ENCODE data around the gene HK1.

HK1 gene

GRCh38 chr10:69353977-69354635, 75.8 kb downstream of the HK1 start:
- Histone ChIP-seq H3K9me3 (replicated peaks; ENCODE audit: low read length) (no peaks in the 10 kb centered on the region), H3K4me3 (ENCODE audit: low read length) (no peak overlapping the region), H3K9ac (ENCODE audit: low read depth, low read length) (no peak overlapping the region), H3K4me2 (ENCODE audit: low read length) (no peak overlapping the region), H3K36me3 (ENCODE audit: insufficient read depth, low read length) (peaks cover 3% of the 10 kb centered on the region), H3K27me3 (ENCODE audit: control insufficient read depth, insufficient read depth, low read length) (no peaks in the 10 kb centered on the region), H3K4me1 (ENCODE audit: control insufficient read depth, insufficient read depth, low read length) (peaks cover 54% of the 10 kb centered on the region)

- Histone ChIP-seq H3K27me3 (ENCODE audit: control insufficient read depth, insufficient read depth, low read length) (no peaks in the 10 kb centered on the region), H3K9me3 (replicated peaks; ENCODE audit: low read length) (no peaks in the 10 kb centered on the region), H3K9ac (ENCODE audit: low read depth, low read length) (no peak overlapping the region), H3K36me3 (ENCODE audit: insufficient read depth, low read length) (peaks cover 7% of the 10 kb centered on the region), H3K4me2 (ENCODE audit: low read length) (no peak overlapping the region), H3K4me3 (ENCODE audit: low read length) (no peak overlapping the region), H3K4me1 (ENCODE audit: control insufficient read depth, insufficient read depth, low read length) (peaks cover 62% of the 10 kb centered on the region)
These were observed 77.9 kb downstream of the HK1 start for GRCh38 chr10:69356187-69356586.

GRCh38 chr10:69358148-69358795, 80.0 kb downstream of the HK1 start:
- Histone ChIP-seq H3K9ac (ENCODE audit: low read depth, low read length) (no peak overlapping the region), H3K4me3 (ENCODE audit: low read length) (no peak overlapping the region), H3K36me3 (ENCODE audit: insufficient read depth, low read length) (peaks cover 14% of the 10 kb centered on the region), H3K9me3 (replicated peaks; ENCODE audit: low read length) (no peaks in the 10 kb centered on the region), H3K4me2 (ENCODE audit: low read length) (no peak overlapping the region), H3K27me3 (ENCODE audit: control insufficient read depth, insufficient read depth, low read length) (no peaks in the 10 kb centered on the region), H3K4me1 (ENCODE audit: control insufficient read depth, insufficient read depth, low read length) (peaks cover 65% of the 10 kb centered on the region)

GRCh38 chr10:69359148-69359547, 80.9 kb downstream of the HK1 start:
- H3K4me1 ChIP-seq (ENCODE audit: control insufficient read depth, insufficient read depth, low read length), result peaks cover 65% of the 10 kb centered on the region
- H3K9ac ChIP-seq (ENCODE audit: low read depth, low read length), result peak overlapping the region; percentile 2
- H3K4me3 ChIP-seq (ENCODE audit: low read length), result no peak overlapping the region
- H3K27me3 ChIP-seq (ENCODE audit: control insufficient read depth, insufficient read depth, low read length), result no peaks in the 10 kb centered on the region
- no peak overlapping the region for H3K4me2 ChIP-seq (ENCODE audit: low read length)
- peaks cover 14% of the 10 kb centered on the region for H3K36me3 ChIP-seq (ENCODE audit: insufficient read depth, low read length)
- no peaks in the 10 kb centered on the region for H3K9me3 ChIP-seq (replicated peaks; ENCODE audit: low read length)

GRCh38 chr10:69359594-69359993, 81.3 kb downstream of the HK1 start:
- Histone ChIP-seq H3K36me3 (ENCODE audit: insufficient read depth, low read length) (peaks cover 15% of the 10 kb centered on the region), H3K4me3 (ENCODE audit: low read length) (no peak overlapping the region), H3K9ac (ENCODE audit: low read depth, low read length) (peak overlapping the region; percentile 2), H3K9me3 (replicated peaks; ENCODE audit: low read length) (no peaks in the 10 kb centered on the region), H3K4me1 (ENCODE audit: control insufficient read depth, insufficient read depth, low read length) (peaks cover 69% of the 10 kb centered on the region), H3K27me3 (ENCODE audit: control insufficient read depth, insufficient read depth, low read length) (no peaks in the 10 kb centered on the region), H3K4me2 (ENCODE audit: low read length) (no peak overlapping the region)

- Histone ChIP-seq H3K36me3 (ENCODE audit: insufficient read depth, low read length) (peaks cover 24% of the 10 kb centered on the region), H3K4me1 (ENCODE audit: control insufficient read depth, insufficient read depth, low read length) (peaks cover 71% of the 10 kb centered on the region), H3K27me3 (ENCODE audit: control insufficient read depth, insufficient read depth, low read length) (no peaks in the 10 kb centered on the region), H3K9ac (ENCODE audit: low read depth, low read length) (peak overlapping the region; percentile 15), H3K4me3 (ENCODE audit: low read length) (peak overlapping the region; percentile 53), H3K9me3 (replicated peaks; ENCODE audit: low read length) (no peaks in the 10 kb centered on the region), H3K4me2 (ENCODE audit: low read length) (peak overlapping the region; percentile 70)
These were observed 82.4 kb downstream of the HK1 start for GRCh38 chr10:69360485-69361302.

GRCh38 chr10:69361303-69361614, 83.0 kb downstream of the HK1 start:
- H3K4me1 ChIP-seq (ENCODE audit: control insufficient read depth, insufficient read depth, low read length), result peaks cover 71% of the 10 kb centered on the region
- no peak overlapping the region for H3K9ac ChIP-seq (ENCODE audit: low read depth, low read length)

GRCh38 chr10:69362471-69362954, 84.2 kb downstream of the HK1 start:
- Histone ChIP-seq H3K9me3 (replicated peaks; ENCODE audit: low read length) (no peaks in the 10 kb centered on the region), H3K4me3 (ENCODE audit: low read length) (peak overlapping the region; percentile 16), H3K27me3 (ENCODE audit: control insufficient read depth, insufficient read depth, low read length) (no peaks in the 10 kb centered on the region), H3K4me1 (ENCODE audit: control insufficient read depth, insufficient read depth, low read length) (peaks cover 67% of the 10 kb centered on the region), H3K9ac (ENCODE audit: low read depth, low read length) (peak overlapping the region; percentile 55), H3K4me2 (ENCODE audit: low read length) (peak overlapping the region; percentile 71), H3K36me3 (ENCODE audit: insufficient read depth, low read length) (peaks cover 42% of the 10 kb centered on the region)

More at GRCh38 chr10:69361303-69361614, 83.0 kb downstream of the HK1 start:
- Histone ChIP-seq H3K9me3 (replicated peaks; ENCODE audit: low read length) (no peaks in the 10 kb centered on the region), H3K36me3 (ENCODE audit: insufficient read depth, low read length) (peaks cover 29% of the 10 kb centered on the region), H3K4me2 (ENCODE audit: low read length) (peak overlapping the region; percentile 70), H3K4me3 (ENCODE audit: low read length) (peak overlapping the region; percentile 53), H3K27me3 (ENCODE audit: control insufficient read depth, insufficient read depth, low read length) (no peaks in the 10 kb centered on the region)

- no peak overlapping the region for H3K4me2 ChIP-seq (ENCODE audit: low read length)
- peaks cover 52% of the 10 kb centered on the region for H3K36me3 ChIP-seq (ENCODE audit: insufficient read depth, low read length)
- H3K4me1 ChIP-seq (ENCODE audit: control insufficient read depth, insufficient read depth, low read length), result peaks cover 60% of the 10 kb centered on the region
- no peak overlapping the region for H3K4me3 ChIP-seq (ENCODE audit: low read length)
- H3K9me3 ChIP-seq (replicated peaks; ENCODE audit: low read length), result no peaks in the 10 kb centered on the region
- H3K9ac ChIP-seq (ENCODE audit: low read depth, low read length), result no peak overlapping the region
- H3K27me3 ChIP-seq (ENCODE audit: control insufficient read depth, insufficient read depth, low read length), result no peaks in the 10 kb centered on the region
These were observed 85.4 kb downstream of the HK1 start for GRCh38 chr10:69363666-69364065.

GRCh38 chr10:69364232-69364940, 86.1 kb downstream of the HK1 start:
- Histone ChIP-seq H3K9me3 (replicated peaks; ENCODE audit: low read length) (no peaks in the 10 kb centered on the region), H3K4me2 (ENCODE audit: low read length) (no peak overlapping the region), H3K9ac (ENCODE audit: low read depth, low read length) (no peak overlapping the region), H3K4me3 (ENCODE audit: low read length) (no peak overlapping the region), H3K36me3 (ENCODE audit: insufficient read depth, low read length) (peaks cover 58% of the 10 kb centered on the region), H3K4me1 (ENCODE audit: control insufficient read depth, insufficient read depth, low read length) (peaks cover 54% of the 10 kb centered on the region), H3K27me3 (ENCODE audit: control insufficient read depth, insufficient read depth, low read length) (no peaks in the 10 kb centered on the region)

- Histone ChIP-seq H3K9ac (ENCODE audit: low read depth, low read length) (no peak overlapping the region), H3K27me3 (ENCODE audit: control insufficient read depth, insufficient read depth, low read length) (no peaks in the 10 kb centered on the region), H3K36me3 (ENCODE audit: insufficient read depth, low read length) (peaks cover 64% of the 10 kb centered on the region), H3K4me3 (ENCODE audit: low read length) (no peak overlapping the region), H3K9me3 (replicated peaks; ENCODE audit: low read length) (no peaks in the 10 kb centered on the region), H3K4me2 (ENCODE audit: low read length) (no peak overlapping the region), H3K4me1 (ENCODE audit: control insufficient read depth, insufficient read depth, low read length) (peaks cover 30% of the 10 kb centered on the region)
These were observed 88.4 kb downstream of the HK1 start for GRCh38 chr10:69366738-69367137.
